ENCODE measurements around the gene IMPDH1.
"Not testable (repeated sequence)": the region's sequence is repeated elsewhere in the genome, so short reads cannot be mapped to it uniquely, and the experiment has no call there.

IMPDH1 gene

DNA sequence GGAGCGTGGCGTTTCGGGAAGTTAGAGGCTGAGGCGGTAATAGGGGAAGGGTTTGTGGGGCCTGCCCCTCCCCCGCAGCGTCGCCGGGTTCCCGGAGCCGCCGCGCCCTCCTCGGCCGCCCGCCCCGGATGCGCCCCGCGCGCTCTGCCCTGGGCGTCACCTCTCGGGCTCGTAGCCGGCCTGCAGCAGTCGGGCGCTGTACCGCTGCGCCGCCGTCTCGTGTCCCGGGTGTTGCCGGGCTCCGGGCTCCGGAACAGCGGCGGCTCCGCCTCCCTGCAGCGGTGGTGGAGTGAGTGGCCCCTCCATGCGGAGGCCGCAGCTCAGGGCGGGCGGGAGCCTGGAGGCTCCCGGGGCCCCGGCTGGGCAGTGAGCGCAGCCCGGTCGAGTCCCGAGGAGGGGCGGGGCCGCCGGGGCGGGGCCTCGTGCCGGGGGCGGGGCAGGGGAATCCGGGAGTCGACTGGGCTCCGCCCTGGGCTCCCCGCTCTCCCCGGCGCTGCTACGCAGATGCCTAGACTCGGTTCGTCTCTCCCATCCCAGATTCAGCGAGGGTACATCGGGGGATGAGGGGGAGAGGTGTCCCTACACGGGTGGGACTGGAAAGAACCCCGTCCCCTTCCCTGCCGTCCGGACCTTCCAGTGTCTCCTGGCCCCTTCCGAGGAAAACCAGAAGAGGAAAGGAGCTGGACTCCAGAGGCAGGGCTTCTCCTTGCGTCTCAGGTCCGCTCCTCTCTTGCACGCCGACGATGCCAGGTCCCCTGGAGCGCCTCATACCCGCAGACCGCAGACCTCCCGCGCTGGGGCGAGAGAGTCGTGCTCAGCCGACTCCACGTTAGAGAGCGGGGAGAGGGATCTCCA, at the start of gene IMPDH1:
Gene IMPDH1 (minus strand): TSS at position 387 of the 855 bp plus-strand sequence. CDS start 81 bp downstream, at position 306.
- peak; percentile 88 for DNase-seq

DNA sequence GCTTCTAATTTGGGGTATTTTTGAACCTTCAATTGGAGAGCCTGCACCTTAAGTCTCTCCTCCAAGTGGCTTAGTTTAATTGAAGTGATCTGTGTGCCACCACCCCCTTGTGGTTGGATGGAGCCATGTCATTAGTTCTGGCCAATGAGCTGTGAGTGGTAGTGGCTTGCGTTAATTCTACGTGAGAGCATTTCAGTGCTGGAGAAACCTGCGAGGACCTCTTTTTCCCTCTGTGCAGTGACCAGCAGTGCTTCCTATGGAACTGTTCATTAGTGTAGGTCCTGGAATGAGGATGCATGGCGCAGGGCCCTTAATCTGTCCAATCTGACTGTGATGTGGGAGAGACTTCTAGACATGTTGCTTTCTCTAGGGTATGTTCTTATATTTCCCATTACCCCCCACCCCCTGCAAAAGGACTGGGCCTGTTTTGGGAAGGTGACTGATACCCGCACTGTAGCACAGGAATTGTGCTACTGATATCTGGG, 49.7 kb upstream of the IMPDH1 start:
- DNase-seq: peak; percentile 66

- DNase-seq: no peak
Observed at GRCh38 chr7:128458956-128459355, 49.2 kb upstream of the IMPDH1 start.

DNA sequence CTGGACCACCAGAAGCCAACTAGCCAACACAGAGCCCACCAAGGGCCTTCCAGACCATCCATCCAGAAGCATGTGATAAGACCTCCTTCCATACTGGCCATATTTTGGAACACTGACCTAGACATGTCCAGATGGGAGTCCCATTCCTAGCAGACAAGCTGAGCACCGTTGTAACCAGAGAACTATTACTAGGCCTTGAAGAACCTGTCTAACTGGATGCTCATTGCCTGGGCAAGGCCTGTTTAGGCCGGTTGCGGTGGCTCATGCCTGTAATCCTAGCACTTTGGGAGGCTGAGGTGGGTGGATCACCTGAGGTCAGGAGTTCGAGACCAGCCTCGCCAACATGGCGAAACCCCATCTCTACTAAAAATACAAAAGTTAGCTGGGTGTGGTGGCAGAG, 47.6 kb upstream of the IMPDH1 start:
- not testable (repeated sequence) for DNase-seq

GRCh38 chr7:128456255-128456725, 46.5 kb upstream of the IMPDH1 start:
- no peak for DNase-seq

DNA sequence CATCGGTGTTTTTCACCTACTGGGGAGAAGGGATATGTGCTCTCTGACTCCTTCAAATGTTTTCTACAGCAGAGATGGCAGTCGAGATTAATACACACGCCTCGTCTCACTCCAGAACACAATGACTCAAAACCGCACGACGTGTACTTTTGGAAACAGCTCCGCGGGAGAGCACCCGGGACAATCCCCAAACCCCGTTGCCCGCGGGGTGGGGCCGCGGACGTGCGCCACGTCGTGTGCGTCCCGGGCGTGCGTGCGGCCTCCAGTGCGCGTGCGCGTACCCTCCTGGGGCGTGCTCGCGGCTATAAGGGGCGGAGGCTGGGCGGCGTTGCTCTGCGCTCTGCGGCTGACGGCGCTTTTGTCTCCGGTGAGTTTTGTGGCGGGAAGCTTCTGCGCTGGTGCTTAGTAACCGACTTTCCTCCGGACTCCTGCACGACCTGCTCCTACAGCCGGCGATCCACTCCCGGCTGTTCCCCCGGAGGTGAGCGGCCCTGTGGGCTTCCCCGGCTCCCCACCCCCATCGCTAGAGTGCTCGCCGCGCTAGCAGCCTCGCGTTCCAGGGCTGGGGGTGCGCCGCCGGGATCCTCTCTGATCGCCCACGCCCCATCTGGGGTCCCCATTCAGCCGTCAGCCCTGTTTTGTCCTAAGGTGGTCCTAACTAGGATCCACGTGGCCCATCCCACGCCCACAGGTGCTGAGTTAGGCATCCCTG, 45.9 kb upstream of the IMPDH1 start, which contains the start of gene HILPDA:
Gene HILPDA (plus strand): TSS at position 336 of the 712 bp plus-strand sequence. CDS start 1,391 bp downstream, outside the sequence.
- DNase-seq: peak; percentile 96

DNA sequence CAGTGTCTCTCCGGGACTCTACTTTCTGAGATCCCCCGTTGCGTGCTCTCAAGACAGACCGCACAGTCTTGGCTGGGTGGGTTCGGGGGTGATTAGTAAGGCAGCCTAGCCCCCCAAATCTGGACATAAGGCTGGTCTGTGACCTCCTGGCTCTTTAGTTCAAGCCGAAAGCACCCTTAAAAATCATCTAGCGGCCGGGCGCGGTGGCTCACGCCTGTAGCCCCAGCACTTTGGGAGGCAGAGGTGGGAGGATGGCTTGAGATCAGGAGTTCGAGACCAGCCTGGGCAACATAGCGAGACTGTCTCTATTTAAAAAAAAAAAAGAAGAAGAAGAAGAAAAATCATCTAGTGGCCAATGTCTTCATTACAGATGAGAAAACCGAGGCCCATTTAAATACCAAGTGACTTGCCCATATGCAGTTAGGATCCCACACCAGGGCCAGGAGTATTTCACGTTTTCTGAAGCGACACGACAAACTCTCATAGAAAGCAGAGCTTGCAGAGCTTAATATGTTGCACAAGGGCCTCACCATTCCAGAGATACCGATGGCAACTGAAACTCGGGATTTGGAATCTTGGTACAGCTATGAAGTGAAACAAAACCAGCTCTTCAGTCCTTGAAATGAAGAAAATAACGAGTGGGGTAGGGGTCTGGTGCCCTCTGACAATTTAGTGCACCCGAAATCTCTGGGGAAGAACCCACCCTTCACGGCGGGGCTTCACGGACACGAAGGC, 45.2 kb upstream of the IMPDH1 start:
- DNase-seq: no peak

- DNase-seq: peak; percentile 82
Observed at GRCh38 chr7:128453836-128454804, 44.3 kb upstream of the IMPDH1 start.

- DNase-seq: no peak
Observed at GRCh38 chr7:128452552-128452951, 42.8 kb upstream of the IMPDH1 start.

- no peak for DNase-seq
Observed at GRCh38 chr7:128450913-128451312, 41.1 kb upstream of the IMPDH1 start.

GRCh38 chr7:128450409-128450808, 40.6 kb upstream of the IMPDH1 start:
- DNase-seq: no peak

- no peak for DNase-seq
Observed at GRCh38 chr7:128448751-128449302, 39.0 kb upstream of the IMPDH1 start.

- DNase-seq: no peak
Observed at GRCh38 chr7:128447941-128448564, 38.3 kb upstream of the IMPDH1 start.

- DNase-seq: no peak
Observed at GRCh38 chr7:128446306-128446705, 36.5 kb upstream of the IMPDH1 start.

- DNase-seq: no peak
Observed at GRCh38 chr7:128443831-128444600, 34.2 kb upstream of the IMPDH1 start.

- DNase-seq: no peak
Observed at GRCh38 chr7:128442356-128442755, 32.6 kb upstream of the IMPDH1 start.

- DNase-seq: no peak
Observed at GRCh38 chr7:128437426-128438332, 27.9 kb upstream of the IMPDH1 start.

DNA sequence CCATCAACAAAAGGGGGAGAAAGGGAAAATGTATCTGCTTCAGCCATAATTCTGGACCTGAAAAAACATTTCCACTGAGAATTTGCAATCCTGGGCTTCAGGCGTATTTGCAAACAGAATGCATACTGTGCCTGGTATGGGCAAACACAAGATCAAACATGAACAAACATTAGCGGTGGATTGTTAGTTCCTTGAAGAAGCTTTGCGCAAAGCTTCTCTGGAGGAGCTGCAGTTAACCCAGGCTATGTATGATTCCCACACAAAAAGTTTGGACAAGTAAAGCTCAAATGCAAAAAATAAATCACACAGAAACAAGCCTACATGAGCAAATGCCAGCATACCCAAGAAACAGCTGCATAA, 25.5 kb upstream of the IMPDH1 start:
- no peak for DNase-seq
